ENCODE measurements around the gene APAF1.
A peak's percentile ranks its signal among the peaks of the same experiment; 100 is the strongest.

APAF1 gene

DNA sequence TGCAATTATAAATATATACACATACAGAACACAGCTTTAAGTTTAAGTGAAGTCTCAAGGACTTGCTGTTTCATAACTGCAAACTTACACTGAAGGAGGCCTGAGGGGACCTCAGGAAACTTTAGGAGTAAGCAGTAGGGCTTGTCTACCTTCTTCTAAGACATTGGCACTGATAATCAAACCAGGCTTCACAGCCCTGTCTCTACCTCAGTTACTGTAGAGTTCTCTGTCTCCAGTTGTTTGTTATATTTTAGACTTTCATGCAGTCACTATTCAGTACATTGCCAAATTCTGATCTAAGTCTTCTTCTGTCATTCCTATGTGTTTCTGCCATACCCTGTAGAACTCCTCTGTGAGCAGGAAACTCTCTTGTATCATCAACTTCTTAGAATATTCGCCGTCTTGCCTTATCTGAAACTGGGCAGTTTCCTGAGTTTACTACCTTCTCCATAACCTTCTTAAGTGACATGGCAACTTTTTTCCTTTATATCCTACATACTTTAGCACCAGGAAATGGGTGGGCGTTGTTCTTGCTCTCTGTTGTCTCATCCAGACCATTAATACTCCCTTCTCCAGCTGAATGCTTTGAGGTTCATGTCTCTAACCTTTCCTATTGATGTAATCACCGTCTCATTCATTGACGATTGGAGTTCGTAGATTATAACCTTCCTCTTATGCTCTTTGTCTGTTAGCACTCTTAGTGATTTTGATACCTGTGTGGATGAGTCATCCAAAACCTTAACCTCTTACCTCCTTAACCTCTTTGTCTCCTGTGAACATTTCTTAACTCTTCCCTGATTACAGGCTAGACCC, 11.4 kb downstream of the APAF1 start:
- FAIRE-seq: no peak

GRCh38 chr12:98660521-98660920, 15.4 kb downstream of the APAF1 start:
- FAIRE-seq (no peak), DNase-seq (ENCODE audit: low spot score) (no peak)

More for the DNA sequence above, 11.4 kb downstream of the APAF1 start:
- DNase-seq (ENCODE audit: low spot score): no peak

DNA sequence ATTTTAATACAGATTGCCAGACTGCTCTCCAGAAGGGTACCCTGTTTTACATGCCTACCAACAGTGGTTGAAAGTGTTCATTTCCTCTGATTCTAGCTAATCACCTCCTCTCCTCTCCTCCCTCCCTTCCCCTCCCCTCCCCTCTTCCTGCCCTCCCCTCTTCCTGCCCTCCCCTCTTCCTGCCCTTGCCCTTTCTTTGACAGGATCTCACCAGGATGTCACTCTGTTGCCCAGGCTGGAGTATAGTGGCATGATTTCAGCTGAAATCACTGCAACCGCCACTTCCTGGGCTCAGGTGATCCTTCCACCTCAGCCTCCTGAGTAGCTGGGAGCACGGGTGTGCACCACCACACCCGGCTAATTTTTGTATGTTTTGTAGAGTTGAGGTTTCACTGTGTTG, 24.7 kb downstream of the APAF1 start:
- no peak for DNase-seq (ENCODE audit: low spot score)
- no peak for FAIRE-seq

- no peak for DNase-seq (ENCODE audit: low spot score)
- no peak for FAIRE-seq
Measured at GRCh38 chr12:98671459-98671858, 26.4 kb downstream of the APAF1 start.

DNA sequence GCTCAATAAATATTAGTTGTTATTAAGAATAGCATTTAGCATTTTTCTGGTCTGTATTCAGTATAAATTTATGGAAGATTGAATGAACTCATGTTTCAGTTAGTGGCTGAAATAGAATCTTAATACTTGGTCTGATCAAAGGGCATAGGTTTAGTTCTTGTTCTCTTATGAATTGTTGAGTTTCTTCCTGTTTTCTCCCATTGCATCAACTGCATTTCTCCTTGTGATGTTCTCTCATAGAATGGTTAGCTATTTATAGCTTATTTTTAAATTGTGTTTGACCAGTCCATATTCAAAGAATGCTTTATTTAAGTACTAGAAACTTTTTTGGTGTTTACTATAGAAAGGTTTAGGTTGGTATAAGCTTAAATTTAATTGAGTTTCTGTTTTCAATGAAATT, 29.8 kb downstream of the APAF1 start:
- DNase-seq (ENCODE audit: low spot score): no peak
- FAIRE-seq: no peak

GRCh38 chr12:98678236-98678945, 33.3 kb downstream of the APAF1 start:
- no peak for DNase-seq (ENCODE audit: low spot score)
- FAIRE-seq: no peak

DNA sequence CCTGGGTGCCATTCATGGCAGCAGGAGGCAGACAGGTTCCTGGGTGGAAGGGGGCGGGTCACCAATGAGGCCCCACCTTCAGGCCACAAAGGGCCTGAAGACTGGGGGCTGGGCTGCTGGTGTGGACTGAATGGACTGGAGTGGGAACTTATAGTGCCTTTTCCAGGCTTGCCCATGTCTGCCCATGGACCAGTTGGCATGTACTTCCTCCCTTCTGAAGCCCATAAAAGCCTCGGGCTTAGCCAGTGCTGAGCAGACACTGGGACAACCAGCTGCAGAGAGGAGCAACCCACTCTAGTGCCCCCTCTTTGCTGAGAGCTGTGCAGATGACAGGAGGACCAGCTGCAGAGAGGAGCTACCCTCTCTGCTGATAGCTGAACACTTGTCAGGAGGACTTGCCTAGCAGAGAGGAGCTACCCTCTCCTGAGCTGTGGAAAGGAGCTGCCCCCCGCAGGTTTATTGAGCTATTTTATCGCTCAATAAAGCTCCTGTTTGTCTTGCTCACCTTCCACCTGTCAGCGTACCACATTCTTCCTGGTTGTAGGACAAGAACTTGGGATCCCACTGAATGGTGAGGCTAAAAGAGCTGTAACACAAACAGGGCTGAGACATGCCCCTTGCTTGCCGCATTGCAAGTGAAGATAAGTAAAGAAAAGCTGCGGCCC, 34.0 kb downstream of the APAF1 start:
- FAIRE-seq (no peak), DNase-seq (ENCODE audit: low spot score) (no peak)

GRCh38 chr12:98679611-98680005, 34.5 kb downstream of the APAF1 start:
- FAIRE-seq (no peak), DNase-seq (ENCODE audit: low spot score) (no peak)

- DNase-seq (ENCODE audit: low spot score) (no peak), FAIRE-seq (no peak)
Measured at GRCh38 chr12:98684199-98684598, 39.1 kb downstream of the APAF1 start.

DNA sequence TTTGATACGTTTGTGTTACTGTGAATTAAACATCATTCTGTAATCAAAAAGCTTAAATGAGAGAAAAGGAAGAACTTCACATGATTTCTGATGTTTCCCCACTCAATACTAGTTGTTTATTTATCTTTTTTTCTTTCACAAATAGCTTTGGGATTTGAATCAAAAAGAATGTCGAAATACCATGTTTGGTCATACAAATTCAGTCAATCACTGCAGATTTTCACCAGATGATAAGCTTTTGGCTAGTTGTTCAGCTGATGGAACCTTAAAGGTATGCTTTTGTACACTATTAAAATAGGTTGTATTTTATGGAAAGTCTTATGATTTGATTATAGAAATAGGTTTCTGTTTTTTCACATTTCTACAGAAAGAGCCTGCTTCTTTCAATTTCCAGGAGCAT, 41.5 kb downstream of the APAF1 start:
- DNase-seq (ENCODE audit: low spot score): no peak

GRCh38 chr12:98691351-98691750, 46.3 kb downstream of the APAF1 start:
- DNase-seq (ENCODE audit: low spot score) (no peak), FAIRE-seq (no peak)

More for the DNA sequence above, 41.5 kb downstream of the APAF1 start:
- FAIRE-seq: no peak

DNA sequence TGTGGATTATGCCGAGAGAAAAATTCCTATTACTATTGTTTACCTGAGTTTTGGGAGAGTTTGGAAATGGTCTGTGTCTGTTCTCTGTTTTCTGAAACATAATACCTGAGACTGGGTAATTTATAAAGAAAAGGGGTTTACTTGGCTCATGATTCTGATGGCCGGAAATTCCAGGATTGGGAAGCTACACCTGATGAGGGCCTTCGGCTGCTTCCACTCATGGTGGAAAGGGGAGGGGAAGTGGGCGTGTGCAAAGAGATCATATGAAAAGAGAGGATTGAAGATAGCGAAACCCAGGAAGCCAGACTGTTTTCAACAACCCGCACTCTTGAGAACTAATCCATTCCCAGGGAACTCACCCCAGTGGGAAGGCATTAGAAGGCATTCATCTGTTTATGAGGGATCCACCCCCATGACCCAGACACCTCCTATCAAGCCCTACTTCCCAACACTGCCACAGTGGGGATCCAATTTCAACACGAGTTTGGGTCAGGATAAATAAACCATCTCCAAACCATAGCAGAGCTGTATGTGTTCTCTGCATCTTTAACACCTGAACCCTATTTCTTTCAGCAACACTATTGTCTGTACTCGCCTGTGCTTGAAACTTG, 51.1 kb downstream of the APAF1 start:
- DNase-seq (ENCODE audit: low spot score) (no peak), FAIRE-seq (no peak)

DNA sequence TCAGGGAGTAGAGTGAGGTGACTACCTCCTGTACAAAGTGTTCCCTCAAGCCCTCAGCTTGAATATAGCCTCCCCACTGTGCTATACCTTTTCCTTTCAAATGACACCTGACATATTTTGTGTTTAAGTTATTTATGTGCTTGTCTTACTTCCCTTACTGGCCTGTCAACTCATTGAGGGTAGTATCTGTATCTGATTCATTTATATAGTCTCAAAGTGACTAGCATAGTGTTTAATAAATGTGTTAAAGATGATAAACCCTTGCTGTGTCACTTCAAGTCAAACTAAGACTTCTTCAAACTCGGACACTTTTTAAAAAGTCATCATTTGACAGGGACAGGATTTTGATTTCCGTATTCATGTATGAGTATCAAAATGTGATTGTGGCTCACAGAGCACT, 52.1 kb downstream of the APAF1 start:
- no peak for DNase-seq (ENCODE audit: low spot score)
- FAIRE-seq: no peak

- DNase-seq (ENCODE audit: low spot score) (peak; percentile 46), FAIRE-seq (no peak)
Measured at GRCh38 chr12:98698603-98699463, 53.7 kb downstream of the APAF1 start.

DNA sequence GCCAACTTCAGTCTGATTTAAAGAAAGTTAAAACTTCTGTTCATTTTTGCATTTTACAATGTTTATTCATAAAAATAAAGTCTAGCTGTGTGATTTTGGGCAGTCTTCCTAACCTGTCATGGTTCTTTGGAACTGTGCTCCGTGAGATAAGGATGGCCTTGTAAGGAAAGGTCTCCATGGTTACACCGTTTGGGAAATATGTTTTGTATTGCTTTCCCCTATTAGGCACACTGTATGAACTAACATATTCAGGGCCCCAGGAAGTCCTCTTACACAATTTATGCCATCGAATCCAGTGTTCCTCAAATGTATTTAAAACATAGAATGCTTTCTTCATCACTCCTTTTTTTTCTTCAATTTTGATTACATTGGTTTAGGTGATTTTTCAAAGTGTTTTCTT, 54.5 kb downstream of the APAF1 start:
- FAIRE-seq (no peak), DNase-seq (ENCODE audit: low spot score) (no peak)

- FAIRE-seq (no peak), DNase-seq (ENCODE audit: low spot score) (no peak)
Measured at GRCh38 chr12:98701166-98701565, 56.1 kb downstream of the APAF1 start.

GRCh38 chr12:98709022-98709421, 63.9 kb downstream of the APAF1 start:
- DNase-seq (ENCODE audit: low spot score): no peak
- no peak for FAIRE-seq

GRCh38 chr12:98714426-98714825, 69.3 kb downstream of the APAF1 start:
- DNase-seq (ENCODE audit: low spot score) (no peak), FAIRE-seq (no peak)

DNA sequence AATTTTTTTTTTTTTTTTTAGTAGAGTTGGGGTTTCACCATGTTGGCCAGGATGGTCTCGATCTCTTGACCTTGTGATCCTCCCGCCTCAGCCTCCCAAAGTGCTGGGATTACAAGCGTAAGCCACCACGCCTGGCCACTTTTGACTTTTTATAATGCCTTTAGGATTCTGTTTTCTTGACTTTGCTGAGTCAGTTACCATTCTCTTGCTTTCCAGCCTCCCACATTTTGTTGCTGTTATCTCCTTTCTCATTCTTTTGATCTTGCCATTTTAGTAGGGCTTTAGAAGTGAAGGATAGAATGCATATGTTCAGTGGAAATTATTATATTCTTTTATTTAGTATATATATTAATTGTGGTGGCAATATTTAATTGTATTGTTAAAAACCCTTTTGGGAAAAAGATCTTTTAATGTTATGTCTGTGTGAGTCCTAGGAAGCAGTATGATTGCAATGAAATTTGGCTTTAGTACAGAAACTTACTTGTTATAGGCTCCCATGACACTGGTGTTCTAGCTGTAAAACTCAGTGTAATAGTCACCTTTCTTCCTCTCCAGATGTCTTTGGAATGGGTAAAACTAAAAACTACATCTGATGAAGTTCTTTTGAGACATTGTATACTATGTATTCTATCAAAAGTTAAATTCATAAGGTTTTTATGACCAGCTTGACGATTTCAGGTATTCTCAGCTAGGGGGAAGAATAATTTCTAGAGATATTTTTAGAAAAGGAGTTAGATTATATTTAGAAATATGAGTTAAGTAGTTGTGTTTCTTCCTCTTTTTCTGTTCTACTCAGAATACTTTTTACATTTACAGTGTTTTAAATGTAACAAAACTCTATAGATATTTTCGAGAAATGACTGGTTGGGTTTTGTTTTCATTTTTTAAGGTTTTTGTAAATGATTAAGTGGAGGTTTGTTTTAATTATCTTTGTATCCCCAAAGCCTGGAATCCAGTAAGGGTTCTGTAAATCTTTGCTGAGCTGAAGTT, 74.7 kb downstream of the APAF1 start:
- DNase-seq (ENCODE audit: low spot score) (no peak), FAIRE-seq (no peak)

DNA sequence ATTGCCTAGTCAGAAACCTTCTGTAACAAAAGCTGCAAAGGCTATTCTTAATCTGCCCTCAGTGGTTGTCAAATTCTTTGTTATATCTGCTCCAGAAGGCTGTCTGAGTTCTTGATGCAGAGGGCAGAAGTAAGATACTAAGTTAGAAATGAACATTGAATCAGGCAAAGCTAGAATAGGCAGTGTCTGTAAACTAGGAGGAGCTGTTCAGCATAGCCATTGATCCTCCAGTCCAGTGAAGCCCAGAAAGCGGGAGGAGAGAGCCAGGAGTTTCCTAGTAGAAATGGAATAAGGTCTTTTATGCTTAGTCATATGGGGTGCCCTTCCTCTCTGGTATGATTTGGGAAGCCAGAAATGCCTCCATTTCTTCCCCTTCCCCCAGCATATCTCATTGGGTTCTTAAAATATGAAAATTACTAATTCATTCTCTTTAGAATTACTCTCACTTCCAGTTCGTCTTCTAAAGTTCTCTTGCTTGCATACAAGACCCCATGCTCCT, 76.2 kb downstream of the APAF1 start:
- FAIRE-seq: no peak
- DNase-seq (ENCODE audit: low spot score): no peak

Data from urothelium cell line (cell line).